Measurements from ENCODE around the gene MYO7A.

GRCh38 chr11:77187111-77187750, 59.2 kb downstream of the MYO7A start:
- TF ChIP-seq CTCF (conservative IDR thresholded peaks at IDR 0.05) (no peak), EZH2 (IDR thresholded peaks at IDR 0.05; ENCODE audit: low read depth) (no peak)
